GM18951 (cell line): Measurements from ENCODE around the gene C2CD3.

ENCODE experiments used
- POLR2A ChIP-seq: IDR thresholded peaks from 4 replicates; pipeline ENCODE4 v1.6.1; 2011; ENCODE audit warnings: mild to moderate bottlenecking; ENCODE audit not compliant: insufficient read length, insufficient read depth; ENCODE audit errors: extremely low read depth
- in situ Hi-C: fragments of 300-500 bp; cut with MboI; formaldehyde crosslinking; loops from one replicate; pipeline ENCODE4 v1.12.0; 2022; ENCODE audit warnings: low sequenced_read_pairs, mixed read lengths, inconsistent platforms; ENCODE audit not compliant: unreplicated experiment

Gene C2CD3

DNA sequence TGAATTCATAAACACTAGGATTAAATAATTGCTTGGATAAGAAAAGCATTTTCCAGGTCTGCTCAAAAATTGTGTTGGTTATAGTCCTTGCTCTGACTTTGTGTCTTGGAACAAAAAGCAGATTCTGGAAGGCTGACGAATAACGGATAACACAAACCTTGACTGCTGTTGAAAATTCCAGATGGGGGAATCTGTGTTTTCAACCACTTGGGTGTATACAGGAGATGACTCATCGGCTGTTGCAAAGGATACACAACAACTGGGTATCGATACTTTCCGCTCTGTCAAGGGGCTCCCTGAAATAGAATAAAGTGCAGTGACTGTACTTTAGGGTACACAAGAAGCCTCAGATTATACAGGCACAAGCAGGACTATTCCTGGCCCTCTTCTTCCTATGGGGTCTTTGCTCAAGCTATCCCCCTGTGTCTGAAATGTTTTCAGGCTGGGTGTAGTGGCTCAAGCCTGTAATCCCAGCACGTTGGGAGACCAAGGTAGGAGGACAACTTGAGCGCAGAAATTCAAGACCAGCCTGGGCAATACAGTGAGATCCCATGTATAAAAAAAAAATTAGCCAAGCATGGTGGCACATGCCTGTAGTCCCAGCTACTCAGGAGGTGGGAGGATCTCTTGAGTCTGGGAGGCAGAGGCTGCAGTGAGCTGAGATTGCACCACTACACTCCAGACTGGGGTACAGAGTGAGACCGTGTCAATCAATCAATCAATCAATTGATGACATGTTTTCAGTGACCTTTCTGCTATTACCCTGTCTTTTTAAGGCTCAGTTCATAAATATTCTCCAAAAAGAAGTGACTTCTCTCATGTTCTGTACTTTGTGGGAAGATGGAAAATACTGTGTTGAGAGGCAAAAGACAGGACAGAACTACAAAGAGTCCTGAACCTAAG lies 113.3 kb downstream of the C2CD3 start:
- no peak for TF ChIP-seq POLR2A
- in situ Hi-C loops = no loop called here

- in situ Hi-C loops = no loop called here
- no peak for TF ChIP-seq POLR2A
Measured at GRCh38 chr11:74055938-74056337, 114.9 kb downstream of the C2CD3 start.

DNA sequence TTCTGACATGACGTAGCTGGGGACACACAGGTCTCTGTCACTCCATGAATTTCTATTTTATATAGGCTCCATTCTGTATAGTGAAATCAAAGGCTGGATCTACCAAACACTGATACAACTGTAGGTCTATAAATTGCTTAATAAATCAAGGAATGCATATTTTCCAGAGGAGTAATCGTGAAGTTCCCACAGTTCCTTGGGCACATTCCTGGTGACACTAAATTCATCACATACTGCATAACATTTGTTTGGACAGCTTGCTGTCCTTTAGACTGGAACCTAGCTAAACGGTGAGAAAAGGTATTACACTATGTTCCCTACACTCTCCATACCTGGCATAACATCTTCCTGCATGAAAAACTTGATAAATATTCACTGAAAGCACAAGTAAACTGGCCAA lies 120.3 kb downstream of the C2CD3 start:
- no peak for TF ChIP-seq POLR2A
- in situ Hi-C loops = no loop called here

- in situ Hi-C loops = no loop called here
- no peak for TF ChIP-seq POLR2A
Measured at GRCh38 chr11:74048993-74049392, 121.8 kb downstream of the C2CD3 start.

GRCh38 chr11:74044538-74044937 lies 126.3 kb downstream of the C2CD3 start:
- in situ Hi-C loops = no loop called here
- no peak for TF ChIP-seq POLR2A

GRCh38 chr11:74043450-74043849 lies 127.4 kb downstream of the C2CD3 start:
- in situ Hi-C loops = no loop called here
- TF ChIP-seq POLR2A = no peak

- in situ Hi-C loops = no loop called here
- TF ChIP-seq POLR2A = no peak
Measured at GRCh38 chr11:74037309-74037708, 133.5 kb downstream of the C2CD3 start.

GRCh38 chr11:74035264-74035663 lies 135.5 kb downstream of the C2CD3 start:
- no peak for TF ChIP-seq POLR2A
- in situ Hi-C loops = no loop called here

DNA sequence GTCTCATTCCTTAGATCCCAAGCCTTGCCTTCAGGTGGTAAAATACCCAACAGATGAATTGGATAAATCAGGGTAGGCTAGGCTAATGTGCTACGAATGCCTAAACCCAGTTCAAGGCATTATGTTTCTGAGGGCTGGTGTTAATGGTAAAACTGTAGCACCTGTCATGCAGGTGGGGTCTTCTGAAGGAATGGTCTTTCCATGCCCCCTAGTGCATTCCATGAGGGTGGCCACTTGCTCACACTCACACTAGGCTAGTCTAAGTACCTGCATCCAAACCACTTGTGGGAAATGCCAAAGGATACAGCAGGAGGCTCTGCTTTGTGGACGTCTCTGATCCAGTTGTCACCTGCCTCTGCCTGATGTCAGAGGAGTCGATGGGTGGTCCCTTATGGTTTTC lies 137.8 kb downstream of the C2CD3 start:
- no peak for TF ChIP-seq POLR2A
- in situ Hi-C loops = no loop called here

DNA sequence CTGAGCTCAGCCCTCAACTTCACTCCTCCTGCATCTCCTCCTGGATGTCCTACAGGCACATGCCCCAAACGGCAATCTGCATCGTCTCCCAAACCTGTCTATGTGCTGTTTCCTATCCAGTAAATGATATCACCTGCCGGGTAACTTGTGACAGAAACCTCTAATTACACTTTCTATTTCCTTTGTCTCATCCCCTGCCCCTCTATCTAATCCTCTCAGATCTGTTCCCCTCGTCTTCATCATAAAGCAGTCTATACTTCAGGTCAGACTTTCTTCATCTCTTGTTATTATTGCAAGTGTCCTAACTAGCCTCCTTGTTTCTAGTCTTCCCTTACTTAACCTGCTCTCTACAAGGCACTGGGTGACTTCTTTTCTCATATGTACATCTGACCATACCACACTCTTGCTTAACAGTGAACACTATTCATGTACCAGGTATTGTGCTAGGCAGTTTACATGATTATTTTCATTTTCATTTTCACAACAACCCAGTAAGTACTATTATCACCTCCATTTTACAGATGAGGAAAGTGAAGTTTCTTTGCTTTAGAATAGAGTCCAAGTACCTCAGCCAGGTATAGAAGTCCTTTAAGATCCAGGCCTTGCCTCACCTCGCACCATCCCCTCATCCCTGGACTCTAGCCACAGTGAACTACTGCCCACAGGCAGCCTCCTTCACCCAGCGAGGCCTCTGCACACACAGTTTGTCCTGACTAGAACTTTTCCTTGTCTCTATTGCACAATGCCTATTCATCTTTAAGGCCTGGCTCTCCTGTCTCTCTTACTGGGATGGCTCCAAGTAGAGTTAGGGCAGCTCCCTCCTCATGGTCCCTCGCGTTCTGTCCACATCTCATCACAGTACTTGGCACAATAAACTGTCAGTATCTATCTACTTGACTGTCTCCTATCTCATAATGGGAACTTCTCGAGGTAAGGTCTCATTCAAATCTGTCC lies 139.8 kb downstream of the C2CD3 start:
- no peak for TF ChIP-seq POLR2A

DNA sequence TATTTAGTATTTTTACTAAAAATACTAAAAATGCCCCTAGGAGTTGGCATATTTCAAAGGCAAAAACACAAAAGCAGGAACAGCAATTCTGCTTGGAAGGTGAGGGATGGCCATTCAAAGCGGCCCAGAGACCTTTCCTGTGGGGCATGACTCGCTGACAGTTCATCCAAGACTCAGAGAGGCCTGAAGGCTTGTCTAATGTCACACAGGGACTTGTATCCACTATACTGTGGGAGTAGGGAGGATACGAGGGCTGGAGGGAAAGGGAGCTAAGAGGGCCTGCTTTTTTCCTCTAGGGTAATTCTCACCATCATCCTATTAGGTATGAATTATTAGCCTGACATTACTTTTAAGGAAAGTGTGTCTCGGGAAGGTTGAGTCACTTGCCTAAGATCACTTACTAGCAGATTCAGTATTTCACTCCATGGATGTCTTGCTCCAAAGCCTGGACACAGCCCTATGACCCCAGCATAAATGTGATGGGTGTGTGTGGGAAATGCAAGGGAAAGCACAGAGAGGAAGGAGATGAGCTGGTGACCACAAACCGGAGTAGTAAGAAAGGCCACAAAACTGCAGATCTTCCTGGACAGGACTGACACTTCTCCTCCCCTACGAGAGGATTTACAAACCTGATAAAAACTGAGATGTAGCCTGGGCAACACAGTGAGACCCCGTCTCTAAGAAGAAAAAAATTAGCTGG lies 145.2 kb downstream of the C2CD3 start:
- in situ Hi-C loops = no loop called here
- TF ChIP-seq POLR2A = no peak

More for the DNA sequence above, 139.8 kb downstream of the C2CD3 start:
- in situ Hi-C loops = no loop called here

GRCh38 chr11:74024261-74025029 lies 146.4 kb downstream of the C2CD3 start:
- TF ChIP-seq POLR2A = no peak
- in situ Hi-C loops = no loop called here
